ENCODE results near the gene TRIM24.

- TF ChIP-seq CTCF (IDR thresholded peaks at IDR 0.05; ENCODE audit: low read depth, low read length, missing input control) (no peak), ZBTB33 (IDR thresholded peaks at IDR 0.05) (no peak), ATF3 (IDR thresholded peaks at IDR 0.05) (no peak), RAD21 (IDR thresholded peaks at IDR 0.05) (no peak), TAF1 (conservative IDR thresholded peaks at IDR 0.05) (no peak), REST (IDR thresholded peaks at IDR 0.05) (no peak), EGR1 (IDR thresholded peaks at IDR 0.05; ENCODE audit: low read depth in 2 of 2) (no peak), JUND (IDR thresholded peaks at IDR 0.05) (no peak), SP1 (IDR thresholded peaks at IDR 0.05) (no peak), FOXA1 (IDR thresholded peaks at IDR 0.05) (no peak), YY1 (IDR thresholded peaks at IDR 0.05) (no peak)
- TF ChIP-seq, protein P1, sequence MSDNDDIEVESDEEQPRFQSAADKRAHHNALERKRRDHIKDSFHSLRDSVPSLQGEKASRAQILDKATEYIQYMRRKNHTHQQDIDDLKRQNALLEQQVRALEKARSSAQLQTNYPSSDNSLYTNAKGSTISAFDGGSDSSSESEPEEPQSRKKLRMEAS (IDR thresholded peaks at IDR 0.05), result no peak
These were observed 23.7 kb upstream of the TRIM24 start for GRCh38 chr7:138436388-138436787.

Data from liver (tissue), 3 donors.